Measurements from ENCODE around the gene WWTR1. TPM values are rescaled to one million over a fixed set of nuclear protein-coding genes. Genes with fewer than 3 reads are reported as not detected.

Gene WWTR1
- polyA plus RNA-seq, 2 donors = 29.2 to 31.2 TPM

GRCh38 chr3:149475451-149476060 lies 182.3 kb downstream of the WWTR1 start:
- Histone ChIP-seq H3K27me3 (ENCODE audit: control insufficient read depth in 1 of 2, insufficient read depth in 2 of 2, low read length in 2 of 2) (no peaks in the 10 kb centered on the region), H3K4me1 (ENCODE audit: control insufficient read depth in 2 of 2, insufficient read depth in 2 of 2, low read length in 1 of 2) (peaks cover 2 to 4% of the 10 kb centered on the region in 2 donors), H3K9me3 (ENCODE audit: control insufficient read depth in 2 of 2, insufficient read depth in 1 of 2, low read depth in 1 of 2, low read length in 1 of 2) (no peaks in the 10 kb centered on the region), H3K27ac (ENCODE audit: low read depth in 2 of 2, low read length in 1 of 2) (no peak overlapping the region), H3K36me3 (ENCODE audit: control insufficient read depth in 2 of 2, insufficient read depth in 2 of 2, low read length in 1 of 2) (no peaks in the 10 kb centered on the region), H3K4me3 (ENCODE audit: low read depth in 1 of 2, low read length in 2 of 2) (no peak overlapping the region)
- 93% methylated on average over 7 of the region's 7 CpGs for WGBS, 2 donors

GRCh38 chr3:149474250-149474817 lies 183.5 kb downstream of the WWTR1 start, which contains the start of gene TM4SF4:
TSS of gene TM4SF4 (plus strand) at chr3:149474697. CDS start at chr3:149474878, 181 bp downstream.
- H3K4me1 ChIP-seq (ENCODE audit: control insufficient read depth in 2 of 2, insufficient read depth in 2 of 2, low read length in 1 of 2) = peaks cover 0 to 4% of the 10 kb centered on the region in 2 donors

GRCh38 chr3:149473357-149474249 lies 184.2 kb downstream of the WWTR1 start:
- Histone ChIP-seq H3K4me3 (ENCODE audit: low read depth in 1 of 2, low read length in 2 of 2) (no peak overlapping the region), H3K36me3 (ENCODE audit: control insufficient read depth in 2 of 2, insufficient read depth in 2 of 2, low read length in 1 of 2) (no peaks in the 10 kb centered on the region), H3K9me3 (ENCODE audit: control insufficient read depth in 2 of 2, insufficient read depth in 1 of 2, low read depth in 1 of 2, low read length in 1 of 2) (no peaks in the 10 kb centered on the region), H3K27ac (ENCODE audit: low read depth in 2 of 2, low read length in 1 of 2) (peak overlapping the region; percentile 84 to 94), H3K27me3 (ENCODE audit: control insufficient read depth in 1 of 2, insufficient read depth in 2 of 2, low read length in 2 of 2) (no peaks in the 10 kb centered on the region), H3K4me1 (ENCODE audit: control insufficient read depth in 2 of 2, insufficient read depth in 2 of 2, low read length in 1 of 2) (peaks cover 0 to 4% of the 10 kb centered on the region in 2 donors)
- WGBS, 2 donors = 40 to 42% methylated on average over 7 of the region's 7 CpGs

More at GRCh38 chr3:149474250-149474817, 183.5 kb downstream of the WWTR1 start, which contains the start of gene TM4SF4:
- 61 to 76% methylated on average over 5 of the region's 5 CpGs for WGBS, 2 donors
- Histone ChIP-seq H3K36me3 (ENCODE audit: control insufficient read depth in 2 of 2, insufficient read depth in 2 of 2, low read length in 1 of 2) (no peaks in the 10 kb centered on the region), H3K4me3 (ENCODE audit: low read depth in 1 of 2, low read length in 2 of 2) (no peak within 1 kb of the TSS), H3K27ac (ENCODE audit: low read depth in 2 of 2, low read length in 1 of 2) (peak within 1 kb of the TSS; percentile 84 to 94), H3K27me3 (ENCODE audit: control insufficient read depth in 1 of 2, insufficient read depth in 2 of 2, low read length in 2 of 2) (no peaks in the 10 kb centered on the region), H3K9me3 (ENCODE audit: control insufficient read depth in 2 of 2, insufficient read depth in 1 of 2, low read depth in 1 of 2, low read length in 1 of 2) (no peaks in the 10 kb centered on the region)

GRCh38 chr3:149472030-149472797 lies 185.6 kb downstream of the WWTR1 start:
- 48 to 69% methylated on average over 2 of the region's 2 CpGs for WGBS, 2 donors
- peaks cover 0 to 4% of the 10 kb centered on the region in 2 donors for H3K4me1 ChIP-seq (ENCODE audit: control insufficient read depth in 2 of 2, insufficient read depth in 2 of 2, low read length in 1 of 2)
- H3K9me3 ChIP-seq (ENCODE audit: control insufficient read depth in 2 of 2, insufficient read depth in 1 of 2, low read depth in 1 of 2, low read length in 1 of 2) = no peaks in the 10 kb centered on the region
- no peaks in the 10 kb centered on the region for H3K36me3 ChIP-seq (ENCODE audit: control insufficient read depth in 2 of 2, insufficient read depth in 2 of 2, low read length in 1 of 2)
- no peaks in the 10 kb centered on the region for H3K27me3 ChIP-seq (ENCODE audit: control insufficient read depth in 1 of 2, insufficient read depth in 2 of 2, low read length in 2 of 2)
- H3K4me3 ChIP-seq (ENCODE audit: low read depth in 1 of 2, low read length in 2 of 2) = no peak overlapping the region
- no peak overlapping the region for H3K27ac ChIP-seq (ENCODE audit: low read depth in 2 of 2, low read length in 1 of 2)

- H3K4me1 ChIP-seq (ENCODE audit: control insufficient read depth in 2 of 2, insufficient read depth in 2 of 2, low read length in 1 of 2) = peaks cover 0 to 4% of the 10 kb centered on the region in 2 donors
- no peaks in the 10 kb centered on the region for H3K9me3 ChIP-seq (ENCODE audit: control insufficient read depth in 2 of 2, insufficient read depth in 1 of 2, low read depth in 1 of 2, low read length in 1 of 2)
- H3K4me3 ChIP-seq (ENCODE audit: low read depth in 1 of 2, low read length in 2 of 2) = no peak overlapping the region
- 44 to 71% methylated on average over 3 of the region's 3 CpGs for WGBS, 2 donors
- no peaks in the 10 kb centered on the region for H3K27me3 ChIP-seq (ENCODE audit: control insufficient read depth in 1 of 2, insufficient read depth in 2 of 2, low read length in 2 of 2)
- no peak overlapping the region for H3K27ac ChIP-seq (ENCODE audit: low read depth in 2 of 2, low read length in 1 of 2)
- no peaks in the 10 kb centered on the region for H3K36me3 ChIP-seq (ENCODE audit: control insufficient read depth in 2 of 2, insufficient read depth in 2 of 2, low read length in 1 of 2)
Measured at GRCh38 chr3:149470381-149470780, 187.4 kb downstream of the WWTR1 start.

GRCh38 chr3:149468504-149469212 lies 189.2 kb downstream of the WWTR1 start:
- Histone ChIP-seq H3K36me3 (ENCODE audit: control insufficient read depth in 2 of 2, insufficient read depth in 2 of 2, low read length in 1 of 2) (no peaks in the 10 kb centered on the region), H3K4me1 (ENCODE audit: control insufficient read depth in 2 of 2, insufficient read depth in 2 of 2, low read length in 1 of 2) (peaks cover 0 to 2% of the 10 kb centered on the region in 2 donors), H3K9me3 (ENCODE audit: control insufficient read depth in 2 of 2, insufficient read depth in 1 of 2, low read depth in 1 of 2, low read length in 1 of 2) (no peaks in the 10 kb centered on the region), H3K4me3 (ENCODE audit: low read depth in 1 of 2, low read length in 2 of 2) (no peak overlapping the region), H3K27me3 (ENCODE audit: control insufficient read depth in 1 of 2, insufficient read depth in 2 of 2, low read length in 2 of 2) (no peaks in the 10 kb centered on the region), H3K27ac (ENCODE audit: low read depth in 2 of 2, low read length in 1 of 2) (no peak overlapping the region)
- 74 to 97% methylated on average over 2 of the region's 2 CpGs for WGBS, 2 donors

Other genes starting within 250 kb of the WWTR1 start
- under 1 TPM; 0.02 to 0.12 TPM for gene TM4SF4, start 183.3 kb downstream of the WWTR1 start, polyA plus RNA-seq
- 10 to 100 TPM in 1 of 2 donors, 1 to 10 TPM in 1; 5.6 to 12.5 TPM for gene COMMD2, start 94.5 kb upstream of the WWTR1 start, polyA plus RNA-seq
- not detected for gene ANKUB1, start 134.5 kb upstream of the WWTR1 start, polyA plus RNA-seq
- 10 to 100 TPM; 23.7 to 31.3 TPM for gene RNF13, start 155.2 kb upstream of the WWTR1 start, polyA plus RNA-seq

Measured in esophagus (tissue), 2 donors.